Peyer's patch (tissue), 4 donors: Measurements from ENCODE around the gene FHOD3.

Source experiments
- POLR2A ChIP-seq, 2 donors: fragments of 450-650 bp; IDR thresholded peaks; one replicate each; pipeline ENCODE4 v1.5.1; 2017; ENCODE audit warnings: antibody characterized with exemption in 2 of 2, mild to moderate bottlenecking in 2 of 2, moderate library complexity in 2 of 2
- TF ChIP-seq, protein P1 (sequence below), 6 experiments: fragments of 450-650 bp in 4 of 6; fragments of 200-600 bp in 2 of 6; sonication (generic) in 1 of 6; IDR thresholded peaks; one replicate each; pipeline ENCODE4 v1.5.1; 2017 to 2019; ENCODE audit warnings: antibody characterized with exemption in 6 of 6, mild to moderate bottlenecking in 3 of 6, moderate library complexity in 1 of 6

DNA sequence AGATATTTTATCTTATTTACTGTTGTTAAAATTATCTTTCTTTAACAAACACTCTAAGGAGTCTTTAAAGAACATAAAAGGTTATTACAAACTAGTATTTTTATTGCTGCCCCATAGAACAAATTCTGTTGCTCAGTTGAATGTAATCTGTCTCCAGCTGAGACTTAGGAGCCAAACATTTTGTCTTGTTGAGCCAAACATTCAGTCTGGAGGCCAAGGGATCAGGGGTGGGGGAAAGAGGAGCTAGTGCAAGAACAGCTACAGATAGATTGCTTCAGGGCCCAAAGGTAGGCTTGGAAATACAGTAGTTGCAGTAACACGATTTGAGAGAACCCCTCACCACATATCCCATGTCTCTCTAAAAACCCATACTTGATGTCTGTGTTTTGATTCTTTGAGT lies 480.1 kb downstream of the FHOD3 start:
- TF ChIP-seq, protein P1, sequence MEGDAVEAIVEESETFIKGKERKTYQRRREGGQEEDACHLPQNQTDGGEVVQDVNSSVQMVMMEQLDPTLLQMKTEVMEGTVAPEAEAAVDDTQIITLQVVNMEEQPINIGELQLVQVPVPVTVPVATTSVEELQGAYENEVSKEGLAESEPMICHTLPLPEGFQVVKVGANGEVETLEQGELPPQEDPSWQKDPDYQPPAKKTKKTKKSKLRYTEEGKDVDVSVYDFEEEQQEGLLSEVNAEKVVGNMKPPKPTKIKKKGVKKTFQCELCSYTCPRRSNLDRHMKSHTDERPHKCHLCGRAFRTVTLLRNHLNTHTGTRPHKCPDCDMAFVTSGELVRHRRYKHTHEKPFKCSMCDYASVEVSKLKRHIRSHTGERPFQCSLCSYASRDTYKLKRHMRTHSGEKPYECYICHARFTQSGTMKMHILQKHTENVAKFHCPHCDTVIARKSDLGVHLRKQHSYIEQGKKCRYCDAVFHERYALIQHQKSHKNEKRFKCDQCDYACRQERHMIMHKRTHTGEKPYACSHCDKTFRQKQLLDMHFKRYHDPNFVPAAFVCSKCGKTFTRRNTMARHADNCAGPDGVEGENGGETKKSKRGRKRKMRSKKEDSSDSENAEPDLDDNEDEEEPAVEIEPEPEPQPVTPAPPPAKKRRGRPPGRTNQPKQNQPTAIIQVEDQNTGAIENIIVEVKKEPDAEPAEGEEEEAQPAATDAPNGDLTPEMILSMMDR (IDR thresholded peaks at IDR 0.05): no peak
- TF ChIP-seq POLR2A (IDR thresholded peaks at IDR 0.05): no peak
